NK-92 (cell line): ENCODE measurements around the gene MARCOL.

Experiments used
- DNase-seq: peaks from one replicate; lab custom pipeline; 2025; ENCODE audit not compliant: unreplicated experiment; lab: John Stamatoyannopoulos, UW

Gene MARCOL, protein sequence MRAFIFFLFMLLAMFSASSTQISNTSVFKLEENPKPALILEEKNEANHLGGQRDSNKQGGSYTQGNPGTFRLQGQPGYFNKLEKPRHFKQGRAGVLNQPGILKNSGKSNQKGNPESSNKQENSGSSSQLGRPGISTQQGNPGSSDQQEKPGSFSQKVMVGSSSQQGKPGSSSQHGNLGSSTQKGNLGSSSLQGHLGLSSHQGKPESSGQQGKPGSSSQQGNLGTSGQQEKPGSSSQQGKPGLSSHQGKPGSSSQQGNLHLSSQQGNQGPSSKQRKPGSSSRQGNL

DNA sequence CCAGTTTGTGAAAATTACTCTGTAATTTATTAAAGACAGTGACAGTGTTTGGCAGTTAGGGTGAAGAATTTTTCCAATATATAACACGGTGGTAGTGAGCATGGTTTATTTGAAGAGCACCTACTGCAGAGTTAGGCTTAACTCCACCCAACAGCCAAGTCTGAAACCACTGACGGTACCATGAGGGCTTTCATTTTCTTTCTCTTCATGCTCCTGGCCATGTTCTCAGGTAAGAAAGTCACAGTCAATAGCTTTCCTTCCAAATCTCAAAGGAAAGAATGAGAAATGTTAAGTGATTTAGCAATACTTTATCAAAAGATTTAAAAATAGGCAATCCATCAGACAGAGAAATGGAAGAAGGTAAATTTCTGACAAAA lies at the start of gene MARCOL:
TSS of gene MARCOL (plus strand) at position 108 of the 377 bp plus-strand sequence. CDS start at position 181, 73 bp downstream.
- DNase-seq, result no peak

DNA sequence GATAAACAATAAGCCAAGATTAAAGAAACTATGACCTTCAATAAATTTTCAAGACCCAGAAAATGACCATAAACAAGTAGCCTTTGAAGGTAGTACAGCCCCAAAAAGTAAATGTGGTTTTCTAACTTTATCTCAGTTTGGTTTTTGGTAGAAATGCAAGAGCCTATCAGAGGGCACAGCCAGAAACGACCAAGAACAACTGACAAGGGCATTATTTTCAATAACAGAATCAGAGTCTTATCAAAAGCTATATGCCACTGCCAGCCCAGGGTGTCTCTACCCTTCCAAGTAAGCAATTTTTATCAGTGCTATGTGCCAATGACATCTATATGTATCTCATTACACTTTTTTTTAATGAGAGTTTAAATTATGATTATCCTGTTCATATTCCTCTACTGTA lies 47.3 kb upstream of the MARCOL start:
- DNase-seq, result no peak

DNA sequence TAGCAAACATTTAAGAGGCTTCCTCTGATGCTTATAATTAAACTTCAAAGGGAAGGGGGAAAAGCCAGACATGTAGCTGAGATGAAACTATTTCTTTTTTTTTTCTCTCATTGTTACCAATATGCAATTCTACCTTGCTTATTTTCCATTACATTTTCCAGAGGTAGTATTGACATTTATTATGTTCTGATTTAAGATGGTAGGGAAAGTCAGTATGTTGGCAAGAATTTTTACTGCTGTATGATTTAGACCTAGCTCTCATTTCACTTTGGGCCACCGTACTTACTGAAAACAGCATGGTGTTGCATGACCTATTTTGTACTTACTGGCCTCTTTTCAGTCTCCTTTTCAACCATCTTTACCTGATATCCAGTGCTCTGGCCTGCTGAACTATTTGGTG lies 45.1 kb upstream of the MARCOL start:
- DNase-seq, result no peak

DNA sequence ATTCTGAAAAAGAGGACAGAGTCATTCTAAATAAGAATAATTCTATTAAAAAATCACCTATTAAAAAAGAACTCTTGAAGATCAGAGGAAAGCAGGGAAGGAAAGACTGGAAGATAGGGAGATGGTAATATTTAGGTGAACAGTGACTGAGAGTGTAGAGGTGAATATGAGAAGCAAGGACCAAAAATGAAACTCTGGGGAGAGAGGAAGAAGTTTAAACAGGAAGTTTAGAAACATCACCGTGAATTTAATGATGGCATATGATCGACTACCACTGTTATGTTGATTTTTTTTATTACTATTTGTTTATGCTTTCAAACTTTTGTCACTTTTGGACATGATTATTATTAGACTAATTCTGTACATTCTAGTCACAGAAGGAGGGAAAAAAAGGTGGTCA lies 37.2 kb upstream of the MARCOL start:
- no peak for DNase-seq

DNA sequence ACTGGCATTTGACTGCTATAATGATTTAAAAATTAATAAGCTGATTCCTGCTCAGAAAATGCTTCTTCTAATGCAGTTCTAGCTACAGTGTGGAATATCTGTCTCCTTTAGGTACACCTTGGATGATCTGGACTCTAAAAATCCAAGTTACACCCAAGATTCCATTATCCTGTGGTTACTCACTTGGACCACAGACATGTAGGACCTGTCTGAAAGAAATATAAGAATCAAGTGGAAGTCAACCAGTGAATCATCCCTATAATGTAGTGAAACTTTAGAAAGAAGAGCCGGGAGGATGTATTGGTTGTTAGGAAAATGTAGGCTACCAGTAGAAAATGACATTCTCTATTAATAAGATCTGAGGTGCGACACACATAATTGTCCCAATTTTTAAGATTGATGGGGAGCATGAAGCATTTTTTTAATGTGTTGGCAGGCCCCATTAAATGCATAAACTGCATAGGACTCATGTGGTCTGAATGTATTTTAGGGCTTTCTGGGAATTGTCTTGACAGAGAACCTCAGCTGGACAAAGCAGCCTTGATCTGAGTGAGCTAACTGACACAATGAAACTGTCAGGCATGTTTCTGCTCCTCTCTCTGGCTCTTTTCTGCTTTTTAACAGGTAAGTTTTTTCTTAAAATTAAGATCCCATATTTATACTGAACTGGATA lies 35.7 kb upstream of the MARCOL start, which contains the start of gene SPINK6:
TSS of gene SPINK6 (plus strand) at position 512 of the 673 bp plus-strand sequence. CDS start at position 567, 55 bp downstream.
- DNase-seq, result no peak

DNA sequence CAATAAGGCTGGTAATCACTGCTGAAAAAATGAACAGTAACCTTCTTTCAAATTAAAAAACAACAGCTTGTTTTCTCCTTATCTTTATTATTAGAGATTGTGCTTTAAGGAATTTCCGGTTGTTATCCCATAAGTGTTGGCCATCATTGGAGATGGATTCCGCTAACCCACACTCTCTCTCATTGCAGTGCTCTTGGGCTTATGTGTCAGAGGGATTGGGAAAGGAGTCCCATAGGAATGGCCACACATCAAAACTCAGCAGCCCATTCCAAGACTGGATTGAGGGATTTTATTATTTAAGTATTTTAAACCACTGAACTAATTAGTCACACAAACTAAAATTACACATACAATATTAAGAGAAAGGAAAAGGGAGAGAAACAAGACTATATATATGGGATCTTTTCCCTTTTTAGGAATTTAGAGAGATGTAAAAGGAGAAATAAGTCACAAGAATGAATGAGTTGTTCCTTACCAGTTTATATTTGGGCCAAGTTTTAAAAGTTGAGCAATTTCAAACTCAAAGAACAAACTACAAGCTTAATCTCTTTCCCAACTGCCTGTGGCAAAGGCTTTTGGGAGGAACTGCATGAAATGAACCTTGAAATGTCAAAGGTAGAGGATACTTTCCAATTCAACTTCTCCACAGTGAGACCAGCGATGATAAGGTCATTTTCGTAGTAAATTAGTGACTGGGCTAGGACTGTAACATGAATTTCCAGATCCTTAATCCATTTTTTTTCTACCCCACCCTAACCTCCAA lies 33.1 kb upstream of the MARCOL start:
- no peak for DNase-seq

DNA sequence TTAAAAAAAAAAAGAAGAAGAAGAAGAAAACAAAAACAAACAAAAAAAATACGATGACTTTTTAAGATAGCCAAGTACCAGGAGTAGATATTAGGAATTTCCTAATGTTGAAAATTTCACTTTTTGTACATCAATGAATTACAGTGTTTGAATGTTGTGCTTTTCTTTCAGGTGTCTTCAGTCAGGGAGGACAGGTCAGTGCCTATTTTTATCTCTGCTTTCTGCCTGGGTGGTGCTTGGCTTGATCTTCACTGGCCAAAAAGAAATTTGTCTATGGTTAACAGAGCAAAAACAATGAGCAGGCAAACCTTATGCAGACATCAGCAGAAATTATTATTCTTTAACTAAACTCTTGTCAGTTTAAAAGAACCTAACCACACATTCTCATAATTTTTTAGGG lies 32.5 kb upstream of the MARCOL start:
- DNase-seq, result no peak

DNA sequence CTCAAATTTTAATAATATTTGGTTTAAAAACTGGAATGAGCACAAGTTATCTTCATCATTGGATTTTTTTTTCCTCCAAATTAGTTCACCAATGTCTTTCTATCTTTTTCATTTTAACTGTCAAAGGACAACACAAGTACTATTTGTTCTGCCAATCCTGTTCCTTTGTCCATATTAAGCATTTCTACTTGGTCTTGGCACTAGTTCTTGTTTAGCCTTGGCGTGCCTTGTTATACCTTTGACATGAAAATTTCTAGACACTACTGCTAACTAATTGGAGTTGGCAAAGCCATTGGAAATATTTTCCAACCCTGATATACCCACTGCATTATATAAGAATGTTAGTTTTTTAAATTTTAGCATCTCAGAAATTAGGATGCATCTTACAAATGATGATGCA lies 31.7 kb upstream of the MARCOL start:
- DNase-seq, result no peak

DNA sequence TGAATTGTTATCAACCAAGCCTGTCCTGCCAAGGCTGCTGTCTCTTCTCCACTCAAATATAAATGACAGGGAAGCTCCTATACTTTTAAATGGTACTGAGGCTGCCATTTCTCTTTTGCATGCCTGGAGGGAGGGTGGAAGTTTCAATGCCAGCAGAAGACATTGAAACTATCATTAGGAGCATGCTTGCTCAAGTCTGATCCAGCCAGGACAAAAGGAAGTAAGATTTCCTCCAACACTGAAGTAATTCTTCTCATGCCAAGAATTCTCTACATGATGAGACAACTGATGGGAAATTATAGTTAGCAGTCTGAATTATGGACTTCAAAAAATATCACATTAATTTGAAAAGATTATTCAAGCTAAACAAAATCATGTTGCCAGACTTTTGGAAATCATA lies 30.1 kb upstream of the MARCOL start:
- no peak for DNase-seq

DNA sequence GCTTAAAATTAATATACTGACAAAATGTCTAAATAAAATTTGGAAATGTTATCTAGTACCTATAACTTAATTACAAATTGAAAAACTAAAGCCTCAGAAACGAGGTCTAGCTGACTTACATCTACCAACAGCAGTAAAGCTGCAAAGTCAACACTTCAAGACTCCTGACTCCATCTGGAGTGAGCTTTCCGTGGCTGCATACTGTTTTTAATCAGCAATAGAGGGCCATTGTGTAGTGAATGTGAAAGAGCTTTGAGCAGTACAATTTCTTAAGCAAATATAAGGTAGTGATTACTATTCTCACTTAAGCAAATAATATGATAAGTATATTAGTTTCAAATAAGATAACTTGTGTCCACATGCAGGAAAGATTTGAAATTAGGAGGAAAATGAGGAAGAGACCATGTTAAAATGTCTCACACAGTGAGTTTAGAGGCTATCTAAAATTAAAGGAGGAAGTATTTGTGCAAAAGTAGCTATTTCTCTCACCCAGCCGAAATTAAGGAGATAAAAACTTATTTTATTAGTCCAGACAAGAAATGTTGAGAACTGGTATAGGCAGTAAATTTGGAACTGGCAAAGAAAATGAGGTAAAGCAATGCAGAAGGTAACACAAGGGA lies 29.1 kb upstream of the MARCOL start:
- DNase-seq, result no peak

DNA sequence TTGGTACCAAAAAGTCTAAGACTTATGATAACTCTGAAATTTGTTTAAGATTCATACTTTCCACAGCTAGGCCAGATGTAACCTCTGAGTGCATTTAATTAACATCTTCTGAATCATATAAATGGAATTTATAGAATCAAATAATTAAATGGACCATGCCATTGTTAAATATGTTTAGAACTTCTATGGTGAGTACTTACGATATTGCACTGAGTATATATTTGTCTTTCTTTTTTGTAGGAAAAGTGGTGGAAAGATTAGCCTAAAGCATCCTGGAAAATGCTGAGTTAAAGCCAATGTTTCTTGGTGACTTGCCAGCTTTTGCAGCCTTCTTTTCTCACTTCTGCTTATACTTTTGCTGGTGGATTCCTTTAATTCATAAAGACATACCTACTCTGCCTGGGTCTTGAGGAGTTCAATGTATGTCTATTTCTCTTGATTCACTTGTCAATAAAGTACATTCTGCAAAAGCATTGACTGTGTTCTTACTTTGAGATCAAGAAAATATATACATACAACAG lies 23.6 kb upstream of the MARCOL start:
- no peak for DNase-seq

DNA sequence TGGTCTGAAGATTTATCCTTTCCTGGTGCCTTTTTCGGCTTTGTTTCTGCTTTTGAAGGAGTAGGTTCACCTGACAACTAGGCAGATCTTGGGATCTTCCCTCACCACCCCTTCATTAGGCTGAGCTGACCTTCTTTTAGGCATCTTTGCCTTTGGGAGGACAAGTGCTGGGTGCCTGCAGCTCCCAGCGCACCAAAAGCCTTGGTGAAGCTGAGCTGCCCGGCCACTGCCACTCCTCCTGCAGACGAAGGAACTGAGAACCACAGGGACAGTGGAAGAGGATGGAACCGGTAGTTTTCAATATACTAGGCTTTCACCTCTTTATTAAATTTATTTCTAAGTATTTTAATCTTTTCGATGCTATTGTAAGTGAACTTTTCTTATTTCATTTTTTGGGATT lies 16.8 kb upstream of the MARCOL start:
- DNase-seq, result no peak

DNA sequence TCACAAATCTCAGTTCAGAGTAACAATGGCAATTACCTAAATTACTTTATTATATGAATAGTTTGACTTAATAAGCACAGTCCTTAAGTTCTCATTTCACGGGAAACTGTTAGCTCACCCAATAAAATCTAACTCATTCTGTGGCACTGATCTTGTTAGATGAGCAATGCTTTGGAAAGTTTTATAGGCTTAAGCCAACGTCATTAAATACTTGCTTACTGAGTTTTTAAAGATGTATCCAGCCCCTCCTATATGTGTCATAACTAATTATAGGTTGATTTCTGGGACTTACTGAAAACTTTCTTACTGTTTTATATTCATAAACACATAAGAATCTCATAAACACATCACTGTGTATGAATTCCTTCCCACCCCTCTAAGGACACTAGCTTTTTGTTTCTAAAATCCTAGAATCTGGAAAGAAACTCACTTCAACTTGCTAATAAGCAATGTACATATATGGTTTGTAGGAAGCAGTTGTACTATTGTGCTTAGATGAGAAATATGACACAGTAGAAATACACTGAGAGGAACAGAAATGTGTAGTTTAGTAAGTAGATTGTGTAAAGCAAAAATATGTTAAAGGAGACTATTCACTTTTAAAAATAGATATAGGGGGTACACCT lies 14.1 kb upstream of the MARCOL start:
- no peak for DNase-seq

DNA sequence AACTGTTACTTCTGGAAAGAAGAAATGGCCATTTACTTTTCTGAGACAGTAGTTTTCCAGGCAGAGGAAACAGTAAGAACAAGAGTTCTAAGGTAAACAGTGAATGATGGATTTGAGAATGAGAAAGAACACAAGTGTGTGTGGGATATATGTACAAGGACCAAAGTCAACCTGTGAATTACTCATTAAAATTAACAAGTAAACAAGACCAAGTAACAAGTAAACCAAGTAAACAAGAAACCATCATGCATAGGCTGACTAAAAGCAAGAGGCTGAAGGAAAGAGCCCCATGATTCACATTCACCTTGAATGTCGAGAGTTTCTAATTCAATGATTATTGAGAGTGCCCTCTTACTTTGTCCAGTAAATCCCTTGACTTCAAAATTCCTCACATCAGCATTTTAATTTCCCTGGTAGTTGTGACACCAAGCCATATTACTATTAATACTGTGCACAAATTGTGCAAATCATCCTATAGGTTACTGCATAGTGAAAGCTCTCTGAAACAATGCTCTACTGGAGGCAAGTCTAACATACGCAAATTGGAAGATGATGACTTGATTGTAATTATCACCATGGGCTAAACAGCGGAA lies 9.8 kb upstream of the MARCOL start:
- no peak for DNase-seq

DNA sequence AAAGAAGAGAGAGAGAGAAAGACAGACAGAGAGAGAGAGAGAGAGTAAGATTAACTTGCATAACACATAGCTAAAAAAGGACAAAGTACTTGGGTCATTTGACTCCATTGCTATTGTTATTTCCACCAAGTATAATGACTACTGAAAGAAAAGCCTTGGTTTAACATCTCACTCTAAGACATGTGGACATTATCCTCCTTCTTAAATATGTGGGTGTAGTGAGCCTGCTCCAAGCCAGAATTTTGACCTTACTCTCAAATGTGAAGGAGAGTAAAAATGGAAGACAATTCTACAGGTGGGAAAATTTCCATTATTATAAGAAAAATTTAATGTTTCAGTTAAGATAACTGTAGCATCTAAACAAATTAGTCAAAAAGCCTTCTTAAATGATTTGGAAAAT lies 8.5 kb upstream of the MARCOL start:
- DNase-seq, result no peak

DNA sequence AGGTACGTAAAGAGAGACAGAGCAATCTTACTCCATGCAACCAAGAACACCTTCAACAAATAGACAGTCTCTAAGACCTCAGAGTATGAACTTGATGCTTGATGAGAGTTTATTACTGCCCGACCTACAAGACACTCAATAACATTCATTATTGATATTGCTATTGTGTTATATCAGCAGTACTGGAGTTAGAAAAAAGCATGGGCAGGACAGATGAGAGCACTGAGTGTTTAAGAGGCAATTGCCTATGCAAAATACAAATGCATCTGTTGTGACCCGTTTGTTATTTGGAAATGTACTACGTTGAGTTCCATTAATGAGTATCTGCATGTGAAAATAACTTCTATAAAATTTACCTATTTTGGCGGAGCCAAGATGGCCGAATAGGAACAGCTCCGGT lies 8.1 kb upstream of the MARCOL start:
- no peak for DNase-seq

DNA sequence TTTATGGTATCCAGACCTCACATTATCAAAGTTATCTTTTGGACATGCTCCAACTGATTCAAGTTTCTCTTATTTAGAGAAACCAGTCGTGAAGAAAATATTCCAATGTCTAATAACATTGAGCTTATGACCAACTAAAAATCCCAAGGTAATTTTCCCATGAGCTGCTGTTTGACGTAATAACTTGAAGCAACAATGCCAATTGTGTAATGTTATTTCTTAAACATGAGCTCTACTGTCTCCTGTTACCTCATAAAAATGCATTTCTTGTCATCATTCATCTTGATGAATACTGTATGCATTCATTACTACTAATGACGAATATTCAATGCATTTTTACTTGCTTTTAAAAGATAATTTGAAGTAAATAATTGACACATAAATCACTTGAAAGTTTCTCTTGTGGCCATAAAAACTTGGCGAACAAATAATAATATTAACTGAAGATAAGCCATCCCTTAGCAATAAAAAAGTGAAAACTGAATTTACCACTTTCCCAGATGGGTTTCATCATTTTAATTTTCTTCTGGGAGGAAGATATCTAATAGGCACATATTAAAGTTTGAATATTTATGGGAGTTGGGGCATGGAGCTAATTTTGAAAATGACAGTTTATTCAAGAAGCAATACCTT lies 424 bp upstream of the MARCOL start:
- no peak for DNase-seq

DNA sequence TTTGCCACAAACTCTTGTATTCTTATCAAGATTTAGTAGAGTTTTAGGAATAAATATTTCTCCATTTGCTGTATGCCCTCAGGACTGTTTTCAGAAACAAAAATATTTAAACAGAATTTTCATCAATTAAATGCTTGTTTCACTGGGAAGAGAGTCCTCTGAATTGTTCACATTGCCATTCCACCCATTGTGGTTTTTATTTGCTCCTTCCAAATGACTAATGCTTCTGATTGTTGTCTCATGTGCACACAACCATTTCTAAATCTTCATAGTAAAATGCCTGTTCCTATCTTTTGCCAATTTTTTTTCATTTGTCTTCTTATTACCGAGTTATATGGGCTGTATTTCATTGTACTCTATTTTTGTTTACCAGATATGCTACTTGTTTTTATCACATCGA lies 10.6 kb downstream of the MARCOL start:
- DNase-seq, result no peak

DNA sequence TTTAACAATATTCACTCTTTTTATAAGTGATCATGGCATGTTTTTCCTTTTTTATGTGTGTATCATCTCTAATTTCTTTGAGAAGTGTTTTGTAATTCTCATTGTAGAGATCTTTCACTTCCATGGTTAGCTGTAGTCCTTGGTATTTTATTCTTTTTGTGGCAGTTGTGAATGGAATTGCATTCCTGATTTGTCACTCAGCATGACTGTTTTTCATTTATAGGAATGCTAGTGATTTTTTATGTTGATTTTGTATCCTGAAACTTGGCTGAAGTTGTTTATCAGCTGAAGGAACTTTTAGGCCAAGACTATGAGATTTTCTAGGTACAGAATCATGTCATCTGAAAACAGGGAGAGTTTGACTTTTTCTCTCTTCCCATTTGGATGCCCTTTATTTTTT lies 17.1 kb downstream of the MARCOL start:
- no peak for DNase-seq

DNA sequence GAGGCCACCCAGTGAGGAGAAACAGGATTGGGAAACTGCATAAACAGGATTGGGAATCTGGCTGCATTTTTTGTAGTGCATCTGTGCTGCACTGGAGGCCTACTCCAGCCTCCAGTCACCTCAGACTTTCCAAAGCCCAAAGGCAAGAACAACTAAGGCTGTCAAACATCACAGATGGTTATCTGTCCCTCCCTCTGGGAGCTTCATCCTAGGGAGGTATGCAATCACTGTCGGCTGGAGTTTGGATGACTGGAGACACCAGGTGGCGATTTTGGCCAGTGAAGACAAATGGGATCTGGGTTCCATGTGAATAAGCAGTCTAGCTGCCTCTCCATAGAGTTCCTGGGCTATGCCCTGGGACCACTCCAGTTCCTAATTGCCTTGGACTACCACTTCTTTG lies 21.0 kb downstream of the MARCOL start:
- DNase-seq, result no peak
